H1 (cell line): Measurements from ENCODE around the gene DBNL. TPM values are rescaled to one million over a fixed set of nuclear protein-coding genes. Genes with fewer than 3 reads are reported as not detected.

Experiments used
- MAFK ChIP-seq: IDR thresholded peaks from 2 replicates; pipeline ENCODE4 v1.6.1; 2012; ENCODE audit warnings: low read depth, mild to moderate bottlenecking, improper control_type of control experiment, low read length
- POLR2A ChIP-seq, 2 experiments: IDR thresholded peaks; 1 replicate in 1 of 2; 2 replicates in 1 of 2; pipeline ENCODE4 v1.6.1; 2011; ENCODE audit warnings: low read depth in 2 of 2, low read length in 2 of 2, mild to moderate bottlenecking in 2 of 2; ENCODE audit errors: control extremely low read depth in 1 of 2
- SP2 ChIP-seq: IDR thresholded peaks from 2 replicates; pipeline ENCODE4 v1.6.1; 2012; ENCODE audit warnings: mild to moderate bottlenecking, low read length, inconsistent platforms
- SRF ChIP-seq: IDR thresholded peaks from 2 replicates; pipeline ENCODE4 v1.6.1; 2011; ENCODE audit warnings: mild to moderate bottlenecking, low read depth, low read length, moderate library complexity
- polyA plus RNA-seq, 7 experiments: library from polyadenylated mRNA; depleted of rRNA in 3 of 7; stranded (reverse) in 5 of 7; unstranded in 2 of 7; fragments of >200 nt in 5 of 7; fragments of 200-250 nt in 2 of 7; gene quantifications; 1 replicate in 5 of 7; 2 replicates in 1 of 7; 4 replicates in 1 of 7; pipeline versions ENCODE4 v1.2.1 to v1.2.3, GENCODE V29; 2011 to 2013; ENCODE audit warnings: missing spikeins in 2 of 7, mixed read lengths in 2 of 7
- total RNA-seq: library from RNA; stranded (reverse); fragmentation: NEBNext Ultra II Directional; extraction: Animal tissue kit (Norgen Biotek cat#: 25700); gene quantifications from 2 replicates; pipeline ENCODE4 v1.2.1, GENCODE V29; 2021
- TF ChIP-seq, protein P1 (sequence below): fragments of 300-600 bp; sonication (generic); IDR thresholded peaks from 2 replicates; pipeline ENCODE4 v1.7.1; 2012; ENCODE audit warnings: low read length, moderate library complexity, mild to moderate bottlenecking, inconsistent platforms; ENCODE audit not compliant: insufficient replicate concordance

Gene DBNL
- total and polyA plus RNA-seq, 2 of the 8 experiments (the other 6 are each of a cell fraction or from before 2014, with no cell fraction given), result 30.9 to 56.6 TPM

DNA sequence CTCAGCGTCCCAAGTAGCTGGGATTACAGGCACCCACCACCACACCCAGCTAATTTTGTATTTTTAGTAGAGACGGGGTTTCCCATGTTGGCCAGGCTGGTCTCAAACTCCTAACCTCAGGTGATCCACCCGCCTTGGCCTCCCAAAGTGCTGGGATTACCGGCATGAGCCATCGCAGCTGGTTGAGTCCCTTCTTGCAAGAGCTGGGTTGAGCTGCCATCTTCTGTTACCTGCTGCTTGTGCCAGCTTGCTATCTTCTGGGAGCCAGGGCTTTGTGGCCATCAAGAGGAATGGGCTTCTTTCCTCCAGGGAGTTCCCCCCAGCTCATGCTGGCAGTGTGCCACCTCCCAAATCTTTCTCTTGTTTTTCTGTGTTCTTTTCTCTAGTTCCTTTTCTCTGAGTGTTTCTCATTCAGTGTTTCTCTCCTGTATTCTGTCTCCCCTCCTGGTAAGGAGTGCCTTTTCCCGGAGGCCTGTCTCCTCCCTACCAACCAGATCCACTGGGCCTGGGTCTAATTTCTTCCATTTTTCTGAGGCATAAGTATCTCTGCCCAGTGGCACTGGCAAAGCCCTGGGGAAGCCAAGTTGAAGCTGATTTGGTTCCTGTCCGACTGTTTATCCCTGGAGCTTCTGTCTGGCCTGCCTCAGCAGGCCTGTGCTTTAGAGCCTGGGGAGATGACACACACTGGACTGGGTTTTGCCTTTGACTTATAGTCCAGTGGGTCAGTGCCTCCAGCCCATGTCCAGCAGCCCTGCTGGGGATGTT, 3.7 kb downstream of the DBNL start (continued):
- TF ChIP-seq, protein P1, sequence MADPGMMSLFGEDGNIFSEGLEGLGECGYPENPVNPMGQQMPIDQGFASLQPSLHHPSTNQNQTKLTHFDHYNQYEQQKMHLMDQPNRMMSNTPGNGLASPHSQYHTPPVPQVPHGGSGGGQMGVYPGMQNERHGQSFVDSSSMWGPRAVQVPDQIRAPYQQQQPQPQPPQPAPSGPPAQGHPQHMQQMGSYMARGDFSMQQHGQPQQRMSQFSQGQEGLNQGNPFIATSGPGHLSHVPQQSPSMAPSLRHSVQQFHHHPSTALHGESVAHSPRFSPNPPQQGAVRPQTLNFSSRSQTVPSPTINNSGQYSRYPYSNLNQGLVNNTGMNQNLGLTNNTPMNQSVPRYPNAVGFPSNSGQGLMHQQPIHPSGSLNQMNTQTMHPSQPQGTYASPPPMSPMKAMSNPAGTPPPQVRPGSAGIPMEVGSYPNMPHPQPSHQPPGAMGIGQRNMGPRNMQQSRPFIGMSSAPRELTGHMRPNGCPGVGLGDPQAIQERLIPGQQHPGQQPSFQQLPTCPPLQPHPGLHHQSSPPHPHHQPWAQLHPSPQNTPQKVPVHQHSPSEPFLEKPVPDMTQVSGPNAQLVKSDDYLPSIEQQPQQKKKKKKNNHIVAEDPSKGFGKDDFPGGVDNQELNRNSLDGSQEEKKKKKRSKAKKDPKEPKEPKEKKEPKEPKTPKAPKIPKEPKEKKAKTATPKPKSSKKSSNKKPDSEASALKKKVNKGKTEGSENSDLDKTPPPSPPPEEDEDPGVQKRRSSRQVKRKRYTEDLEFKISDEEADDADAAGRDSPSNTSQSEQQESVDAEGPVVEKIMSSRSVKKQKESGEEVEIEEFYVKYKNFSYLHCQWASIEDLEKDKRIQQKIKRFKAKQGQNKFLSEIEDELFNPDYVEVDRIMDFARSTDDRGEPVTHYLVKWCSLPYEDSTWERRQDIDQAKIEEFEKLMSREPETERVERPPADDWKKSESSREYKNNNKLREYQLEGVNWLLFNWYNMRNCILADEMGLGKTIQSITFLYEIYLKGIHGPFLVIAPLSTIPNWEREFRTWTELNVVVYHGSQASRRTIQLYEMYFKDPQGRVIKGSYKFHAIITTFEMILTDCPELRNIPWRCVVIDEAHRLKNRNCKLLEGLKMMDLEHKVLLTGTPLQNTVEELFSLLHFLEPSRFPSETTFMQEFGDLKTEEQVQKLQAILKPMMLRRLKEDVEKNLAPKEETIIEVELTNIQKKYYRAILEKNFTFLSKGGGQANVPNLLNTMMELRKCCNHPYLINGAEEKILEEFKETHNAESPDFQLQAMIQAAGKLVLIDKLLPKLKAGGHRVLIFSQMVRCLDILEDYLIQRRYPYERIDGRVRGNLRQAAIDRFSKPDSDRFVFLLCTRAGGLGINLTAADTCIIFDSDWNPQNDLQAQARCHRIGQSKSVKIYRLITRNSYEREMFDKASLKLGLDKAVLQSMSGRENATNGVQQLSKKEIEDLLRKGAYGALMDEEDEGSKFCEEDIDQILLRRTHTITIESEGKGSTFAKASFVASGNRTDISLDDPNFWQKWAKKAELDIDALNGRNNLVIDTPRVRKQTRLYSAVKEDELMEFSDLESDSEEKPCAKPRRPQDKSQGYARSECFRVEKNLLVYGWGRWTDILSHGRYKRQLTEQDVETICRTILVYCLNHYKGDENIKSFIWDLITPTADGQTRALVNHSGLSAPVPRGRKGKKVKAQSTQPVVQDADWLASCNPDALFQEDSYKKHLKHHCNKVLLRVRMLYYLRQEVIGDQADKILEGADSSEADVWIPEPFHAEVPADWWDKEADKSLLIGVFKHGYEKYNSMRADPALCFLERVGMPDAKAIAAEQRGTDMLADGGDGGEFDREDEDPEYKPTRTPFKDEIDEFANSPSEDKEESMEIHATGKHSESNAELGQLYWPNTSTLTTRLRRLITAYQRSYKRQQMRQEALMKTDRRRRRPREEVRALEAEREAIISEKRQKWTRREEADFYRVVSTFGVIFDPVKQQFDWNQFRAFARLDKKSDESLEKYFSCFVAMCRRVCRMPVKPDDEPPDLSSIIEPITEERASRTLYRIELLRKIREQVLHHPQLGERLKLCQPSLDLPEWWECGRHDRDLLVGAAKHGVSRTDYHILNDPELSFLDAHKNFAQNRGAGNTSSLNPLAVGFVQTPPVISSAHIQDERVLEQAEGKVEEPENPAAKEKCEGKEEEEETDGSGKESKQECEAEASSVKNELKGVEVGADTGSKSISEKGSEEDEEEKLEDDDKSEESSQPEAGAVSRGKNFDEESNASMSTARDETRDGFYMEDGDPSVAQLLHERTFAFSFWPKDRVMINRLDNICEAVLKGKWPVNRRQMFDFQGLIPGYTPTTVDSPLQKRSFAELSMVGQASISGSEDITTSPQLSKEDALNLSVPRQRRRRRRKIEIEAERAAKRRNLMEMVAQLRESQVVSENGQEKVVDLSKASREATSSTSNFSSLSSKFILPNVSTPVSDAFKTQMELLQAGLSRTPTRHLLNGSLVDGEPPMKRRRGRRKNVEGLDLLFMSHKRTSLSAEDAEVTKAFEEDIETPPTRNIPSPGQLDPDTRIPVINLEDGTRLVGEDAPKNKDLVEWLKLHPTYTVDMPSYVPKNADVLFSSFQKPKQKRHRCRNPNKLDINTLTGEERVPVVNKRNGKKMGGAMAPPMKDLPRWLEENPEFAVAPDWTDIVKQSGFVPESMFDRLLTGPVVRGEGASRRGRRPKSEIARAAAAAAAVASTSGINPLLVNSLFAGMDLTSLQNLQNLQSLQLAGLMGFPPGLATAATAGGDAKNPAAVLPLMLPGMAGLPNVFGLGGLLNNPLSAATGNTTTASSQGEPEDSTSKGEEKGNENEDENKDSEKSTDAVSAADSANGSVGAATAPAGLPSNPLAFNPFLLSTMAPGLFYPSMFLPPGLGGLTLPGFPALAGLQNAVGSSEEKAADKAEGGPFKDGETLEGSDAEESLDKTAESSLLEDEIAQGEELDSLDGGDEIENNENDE, result no peak
- no peak for TF ChIP-seq SRF
- TF ChIP-seq POLR2A (IDR thresholded peaks at IDR 0.05; ENCODE audit: control extremely low read depth in 1 of 2, low read depth in 2 of 2, low read length in 2 of 2), result no peak
- no peak for TF ChIP-seq SP2
- TF ChIP-seq MAFK, result no peak
